HEK293T (cell line): ENCODE measurements around the gene MT1B.
"Not testable (repeated sequence)": the region's sequence is repeated elsewhere in the genome, so short reads cannot be mapped to it uniquely, and the experiment has no call there.

Experiments
- CTCF ChIA-PET: fragments of 350-600 bp; formaldehyde crosslinking; extraction: SDS; loops from one replicate; lab custom pipeline; 2021; ENCODE audit warnings: antibody characterized with exemption, inconsistent platforms; lab: Yijun Ruan, JAX
- POLR2A ChIA-PET: fragments of 350-600 bp; formaldehyde crosslinking; extraction: SDS; loops from one replicate; lab custom pipeline; 2020; ENCODE audit warnings: antibody characterized with exemption, inconsistent platforms; lab: Yijun Ruan, JAX
- DNase-seq: peaks from one replicate; pipeline ENCODE4 v3.0.0; 2012; ENCODE audit warnings: mixed read lengths; ENCODE audit errors: extremely low spot score
- ARNT ChIP-seq: fragments of 450-650 bp; IDR thresholded peaks from 2 replicates; pipeline ENCODE4 v1.6.1; 2017; ENCODE audit warnings: mild to moderate bottlenecking
- BHLHE40 ChIP-seq: fragments of 450-650 bp; IDR thresholded peaks from 2 replicates; pipeline ENCODE4 v1.6.1; 2016; ENCODE audit warnings: mild to moderate bottlenecking, moderate library complexity, borderline replicate concordance
- CTBP1 ChIP-seq: fragments of 450-650 bp; IDR thresholded peaks from 2 replicates; pipeline ENCODE4 v1.6.1; 2016; ENCODE audit warnings: borderline replicate concordance
- ELF4 ChIP-seq: fragments of 450-650 bp; IDR thresholded peaks from 2 replicates; pipeline ENCODE4 v1.6.1; 2017; ENCODE audit warnings: antibody characterized with exemption
- FOXA1 ChIP-seq: fragments of 450-650 bp; IDR thresholded peaks from 2 replicates; pipeline ENCODE4 v1.6.1; 2016; ENCODE audit warnings: mild to moderate bottlenecking
- FOXK2 ChIP-seq: fragments of 450-650 bp; IDR thresholded peaks from 2 replicates; pipeline ENCODE4 v1.6.1; 2016; ENCODE audit warnings: mild to moderate bottlenecking
- FOXM1 ChIP-seq: fragments of 450-650 bp; IDR thresholded peaks from 2 replicates; pipeline ENCODE4 v1.6.1; 2017; ENCODE audit warnings: mild to moderate bottlenecking, borderline replicate concordance
- HDGF ChIP-seq: fragments of 450-650 bp; IDR thresholded peaks from 2 replicates; pipeline ENCODE4 v1.6.1; 2017; ENCODE audit warnings: antibody characterized with exemption, borderline replicate concordance
- L3MBTL2 ChIP-seq: fragments of 450-650 bp; conservative IDR thresholded peaks from 2 replicates; pipeline ENCODE4 v1.6.1; 2016; ENCODE audit warnings: mild to moderate bottlenecking
- LEF1 ChIP-seq: fragments of 450-650 bp; IDR thresholded peaks from 2 replicates; pipeline ENCODE4 v1.6.1; 2017; ENCODE audit warnings: mild to moderate bottlenecking, borderline replicate concordance
- NFRKB ChIP-seq: fragments of 450-650 bp; IDR thresholded peaks from 2 replicates; pipeline ENCODE4 v1.6.1; 2016; ENCODE audit warnings: mild to moderate bottlenecking, moderate library complexity
- SP1 ChIP-seq: fragments of 450-650 bp; IDR thresholded peaks from 2 replicates; pipeline ENCODE4 v1.6.1; 2017
- SUZ12 ChIP-seq: fragments of 450-650 bp; IDR thresholded peaks from 2 replicates; pipeline ENCODE4 v1.6.1; 2016; ENCODE audit warnings: mild to moderate bottlenecking
- TARDBP ChIP-seq: fragments of 450-650 bp; IDR thresholded peaks from 2 replicates; pipeline ENCODE4 v1.6.1; 2016
- ZNF384 ChIP-seq: fragments of 450-650 bp; IDR thresholded peaks from 2 replicates; pipeline ENCODE4 v1.6.1; 2016
- TF ChIP-seq, protein P1 (sequence below): fragments of 450-650 bp; IDR thresholded peaks from 2 replicates; pipeline ENCODE4 v1.6.1; 2016

Gene MT1B

DNA sequence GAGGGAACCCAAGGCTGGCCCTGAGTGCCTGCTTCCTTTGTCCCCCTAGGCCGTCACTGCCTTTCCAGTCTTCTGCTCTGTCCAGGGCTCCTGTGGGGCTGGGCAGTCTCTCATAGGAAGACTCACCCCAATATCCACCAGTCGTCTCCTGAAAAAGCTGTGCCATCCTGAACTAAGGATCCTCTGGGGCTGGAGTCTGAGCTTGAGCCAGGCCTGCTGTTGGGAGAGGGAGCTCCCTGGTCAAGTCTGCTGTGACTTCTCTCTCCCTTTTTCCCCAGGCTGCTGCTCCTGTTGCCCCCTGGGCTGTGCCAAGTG lies 18.9 kb downstream of the MT1B start:
- no peak for DNase-seq
- ChIA-PET CTCF (no interaction called here), POLR2A (no interaction called here)
- no peak for TF ChIP-seq FOXK2
- TF ChIP-seq ELF4: no peak
- TF ChIP-seq L3MBTL2: no peak
- no peak for TF ChIP-seq HDGF
- no peak for TF ChIP-seq CTBP1
- TF ChIP-seq ZNF384: no peak
- TF ChIP-seq LEF1: no peak
- TF ChIP-seq, protein P1, sequence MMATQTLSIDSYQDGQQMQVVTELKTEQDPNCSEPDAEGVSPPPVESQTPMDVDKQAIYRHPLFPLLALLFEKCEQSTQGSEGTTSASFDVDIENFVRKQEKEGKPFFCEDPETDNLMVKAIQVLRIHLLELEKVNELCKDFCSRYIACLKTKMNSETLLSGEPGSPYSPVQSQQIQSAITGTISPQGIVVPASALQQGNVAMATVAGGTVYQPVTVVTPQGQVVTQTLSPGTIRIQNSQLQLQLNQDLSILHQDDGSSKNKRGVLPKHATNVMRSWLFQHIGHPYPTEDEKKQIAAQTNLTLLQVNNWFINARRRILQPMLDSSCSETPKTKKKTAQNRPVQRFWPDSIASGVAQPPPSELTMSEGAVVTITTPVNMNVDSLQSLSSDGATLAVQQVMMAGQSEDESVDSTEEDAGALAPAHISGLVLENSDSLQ: no peak
- TF ChIP-seq ARNT: no peak
- no peak for TF ChIP-seq SP1
- TF ChIP-seq SUZ12: no peak
- TF ChIP-seq BHLHE40: no peak
- TF ChIP-seq FOXA1: no peak
- TF ChIP-seq TARDBP: no peak
- TF ChIP-seq NFRKB: no peak
- no peak for TF ChIP-seq FOXM1

DNA sequence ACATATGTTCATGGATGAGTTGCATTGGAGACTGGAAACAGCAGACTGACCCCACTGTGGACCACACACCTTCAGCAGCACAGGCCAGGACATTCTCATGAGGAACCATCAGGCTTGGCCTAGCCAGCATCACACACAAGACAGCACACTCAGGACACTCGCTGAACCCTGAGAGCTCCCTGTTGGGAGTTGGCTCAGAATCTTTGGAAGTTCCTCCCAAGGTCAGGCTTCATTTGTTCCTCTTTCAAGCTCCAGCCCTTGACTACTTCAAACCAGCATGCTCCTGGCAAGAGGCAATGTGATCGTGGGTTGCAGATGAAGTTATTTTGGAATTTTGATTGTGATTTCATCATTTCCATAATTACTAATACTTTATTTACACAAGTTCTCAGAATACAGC lies 20.0 kb downstream of the MT1B start:
- POLR2A ChIA-PET, CTCF ChIA-PET: not testable (repeated sequence)

DNA sequence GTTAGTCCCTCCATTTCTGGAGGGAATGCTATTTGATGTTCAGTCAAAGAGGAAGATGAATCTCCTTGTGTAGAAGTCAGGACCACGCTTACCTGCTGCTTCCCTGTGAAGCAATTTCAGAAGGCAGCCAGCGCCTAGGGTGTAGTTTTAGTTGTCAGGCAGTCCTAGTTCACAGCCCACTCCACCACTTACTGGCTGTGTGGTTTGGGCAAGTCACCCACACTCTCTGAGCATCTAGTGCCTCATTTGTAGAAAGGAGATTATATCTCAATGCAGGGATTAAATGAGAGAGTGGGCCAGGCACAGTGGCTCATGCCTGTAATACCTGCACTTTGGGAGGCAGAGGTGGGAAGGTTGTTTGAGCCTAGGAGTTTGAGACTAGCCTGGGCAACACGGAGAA lies 20.5 kb downstream of the MT1B start:
- POLR2A ChIA-PET, CTCF ChIA-PET: not testable (repeated sequence)

More for the DNA sequence above, 20.0 kb downstream of the MT1B start:
- DNase-seq: not testable (repeated sequence)

DNA sequence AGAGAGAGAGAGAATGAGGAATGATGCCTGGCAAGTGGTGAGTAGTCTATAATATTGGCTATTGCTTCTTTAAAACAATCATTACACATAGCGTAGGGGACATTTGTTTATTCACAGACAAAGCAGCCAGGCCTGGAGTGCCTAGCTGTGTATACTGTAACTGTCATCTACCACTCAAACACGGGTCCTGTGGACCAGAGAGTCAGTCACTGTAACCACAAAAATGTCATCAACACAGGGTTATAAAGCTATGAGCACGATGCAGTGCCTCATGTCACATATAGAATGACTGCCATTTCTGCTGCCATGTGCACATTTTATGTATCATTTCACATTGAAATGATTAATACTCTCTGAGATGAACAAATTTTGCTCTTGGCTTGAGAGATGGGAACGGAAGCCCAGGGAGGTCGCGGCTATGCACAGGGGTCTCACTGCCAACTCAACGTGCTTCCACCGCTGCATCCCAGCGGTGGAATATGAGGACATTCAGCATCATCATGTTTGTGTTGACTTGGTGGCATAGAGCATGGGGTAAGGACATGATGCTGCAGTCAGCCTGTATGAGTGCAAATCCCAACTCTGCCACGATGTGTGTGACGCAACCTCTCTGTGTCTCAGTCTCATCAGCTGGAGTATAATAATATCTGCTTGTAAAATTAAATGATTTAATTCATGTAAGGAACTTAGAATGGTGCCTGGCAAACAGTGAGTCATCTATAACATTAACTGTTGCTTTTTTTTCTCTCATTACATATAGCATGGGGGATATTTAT lies 21.3 kb downstream of the MT1B start:
- ChIA-PET CTCF (interaction anchor here (1.4 kb wide), 1 partner anchor 29 kb away, joined by 10 read pairs; no protein-coding TSS in a partner anchor), POLR2A (no interaction called here)
- no peak for DNase-seq
- no peak for TF ChIP-seq BHLHE40
- no peak for TF ChIP-seq ELF4
- no peak for TF ChIP-seq SP1
- no peak for TF ChIP-seq ZNF384
- TF ChIP-seq SUZ12: no peak
- TF ChIP-seq L3MBTL2: no peak
- TF ChIP-seq FOXK2: no peak

More for the DNA sequence above, 20.5 kb downstream of the MT1B start:
- not testable (repeated sequence) for DNase-seq

DNA sequence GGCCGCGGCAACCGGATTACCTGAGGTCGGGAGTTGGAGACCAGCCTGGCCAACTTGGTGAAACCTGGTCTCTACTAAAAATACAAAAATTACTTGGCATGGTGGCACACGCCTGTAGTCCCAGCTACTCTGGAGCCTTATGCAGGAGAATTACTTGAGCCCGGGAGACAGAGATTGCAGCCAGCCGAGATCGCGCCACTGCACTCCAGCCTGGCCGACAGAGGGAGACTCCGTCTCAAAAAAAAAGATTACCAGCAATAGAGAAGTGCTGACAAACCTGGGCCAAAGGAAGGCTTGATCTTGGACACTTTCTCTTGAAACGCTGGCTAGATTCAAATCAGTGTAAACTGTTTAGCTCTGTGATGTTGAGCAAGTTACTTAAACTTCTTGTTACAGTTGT lies 22.2 kb downstream of the MT1B start:
- DNase-seq: no peak
- CTCF ChIA-PET: interaction anchor here (0.6 to 1.4 kb wide), 2 partner anchors 28 to 502 kb away, joined by 6 to 10 read pairs; no protein-coding TSS in a partner anchor

DNA sequence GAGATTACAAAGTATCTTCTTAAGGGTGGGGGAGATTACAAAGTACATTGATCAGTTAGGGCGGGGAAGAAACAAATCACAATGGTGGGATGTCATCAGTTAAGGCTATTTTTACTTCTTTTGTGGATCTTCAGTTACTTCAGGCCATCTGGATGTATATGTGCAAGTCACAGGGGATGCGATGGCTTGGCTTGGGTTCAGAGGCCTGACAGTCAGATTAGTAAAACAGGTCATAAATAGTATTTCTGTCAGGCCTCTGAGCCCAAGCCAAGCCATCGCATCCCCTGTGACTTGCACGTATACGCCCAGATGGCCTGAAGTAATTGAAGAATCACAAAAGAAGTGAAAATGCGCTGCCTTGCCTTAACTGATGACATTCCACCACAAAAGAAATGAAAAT lies 22.9 kb downstream of the MT1B start:
- CTCF ChIA-PET: interaction anchor here (0.6 kb wide), 1 partner anchor 501 kb away, joined by 6 read pairs; no protein-coding TSS in a partner anchor
- POLR2A ChIA-PET, DNase-seq: not testable (repeated sequence)

More for the DNA sequence above, 22.2 kb downstream of the MT1B start:
- TF ChIP-seq TARDBP: no peak
- no peak for TF ChIP-seq ARNT
- no peak for TF ChIP-seq FOXA1
- no peak for TF ChIP-seq SUZ12
- TF ChIP-seq FOXM1: no peak
- TF ChIP-seq SP1: no peak
- TF ChIP-seq, protein P1: no peak
- no peak for TF ChIP-seq HDGF
- TF ChIP-seq LEF1: no peak
- no peak for TF ChIP-seq CTBP1
- TF ChIP-seq ELF4: no peak
- TF ChIP-seq L3MBTL2: no peak
- POLR2A ChIA-PET: no interaction called here

DNA sequence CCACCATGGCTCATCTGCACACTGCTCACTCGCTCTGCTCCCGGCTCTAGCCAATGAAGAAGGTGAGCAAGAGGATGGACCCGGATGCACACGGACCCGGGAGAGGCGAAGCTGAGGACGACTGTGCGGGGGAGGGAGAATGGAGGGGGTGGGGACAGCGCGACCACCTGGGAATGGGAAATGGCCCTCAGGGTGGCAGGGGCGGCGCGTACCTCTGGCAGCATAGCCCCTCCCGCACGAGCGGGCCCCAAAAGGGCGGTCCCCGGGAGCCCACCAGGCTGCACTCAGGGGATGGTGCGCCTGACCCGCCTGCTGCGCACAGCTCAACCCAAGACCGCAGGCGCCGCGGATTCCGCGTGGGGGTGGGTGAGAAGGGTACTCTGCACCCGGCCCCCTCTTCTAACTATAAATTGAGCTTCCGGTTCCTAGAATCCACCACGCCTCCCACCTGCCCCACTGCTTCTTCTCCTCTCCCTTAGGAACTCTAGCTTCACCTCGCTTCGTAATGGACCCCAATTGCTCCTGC lies 24.1 kb downstream of the MT1B start:
- TF ChIP-seq ELF4: no peak
- no peak for DNase-seq
- ChIA-PET CTCF (no interaction called here), POLR2A (no interaction called here)

DNA sequence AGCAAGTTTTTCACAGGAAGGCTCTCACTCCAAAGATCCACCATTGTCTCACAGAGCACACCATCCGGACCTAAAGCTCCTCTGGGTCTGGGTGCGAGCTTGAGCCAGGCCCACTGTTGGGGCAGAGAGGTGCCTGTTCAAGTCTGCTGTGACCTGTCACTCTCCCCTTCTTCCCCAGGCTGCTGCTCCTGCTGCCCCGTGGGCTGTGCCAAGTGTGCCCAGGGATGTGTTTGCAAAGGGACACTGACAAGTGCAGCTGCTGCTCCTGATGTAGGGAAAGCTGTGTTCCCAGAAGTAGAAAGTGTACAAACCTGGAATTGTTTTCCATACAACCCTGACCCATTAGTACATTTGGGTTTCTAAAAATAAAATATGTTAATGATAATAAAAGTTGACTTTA lies 25.8 kb downstream of the MT1B start:
- DNase-seq: no peak
- POLR2A ChIA-PET: no interaction called here
- no peak for TF ChIP-seq FOXA1
- TF ChIP-seq SUZ12: no peak
- no peak for TF ChIP-seq LEF1
- TF ChIP-seq ZNF384: no peak
- TF ChIP-seq ARNT: no peak
- TF ChIP-seq HDGF: no peak
- TF ChIP-seq FOXM1: no peak
- no peak for TF ChIP-seq L3MBTL2
- TF ChIP-seq CTBP1: no peak
- TF ChIP-seq ELF4: no peak
- TF ChIP-seq TARDBP: no peak
- TF ChIP-seq SP1: no peak
- CTCF ChIA-PET: interaction anchor here (0.6 kb wide), 1 partner anchor 101 kb away, joined by 3 read pairs; no protein-coding TSS in a partner anchor
